A549 (cell line): ENCODE data around the gene ULK4.

Source experiments
- CTCF ChIP-seq: fragments of >200 bp; sonication (Bioruptor Twin); formaldehyde crosslinking; IDR thresholded peaks from 3 replicates; pipeline ENCODE4 v1.5.1; 2016
- MAZ ChIP-seq: fragments of 150-350 bp; IDR thresholded peaks from 2 replicates; pipeline ENCODE4 v1.6.1; 2014; ENCODE audit warnings: antibody characterized with exemption, low read depth, low read length, borderline replicate concordance
- MYC ChIP-seq: IDR thresholded peaks from 2 replicates; pipeline ENCODE4 v1.6.1; 2012; ENCODE audit warnings: mild to moderate bottlenecking, inconsistent platforms, low read length, improper control_type of control experiment, borderline replicate concordance

- TF ChIP-seq CTCF = no peak
- TF ChIP-seq MYC = no peak
- TF ChIP-seq MAZ = no peak
Observed at GRCh38 chr3:41210966-41211365, 750.9 kb downstream of the ULK4 start.
